Stimulated activated CD4-positive, alpha-beta T cell treated with anti-CD3 and anti-CD28 coated beads, Interleukin-1b, Interleukin-23, amount 100 ng/mL, for 4 hours (primary cell): ENCODE results near the gene CRY2.
A peak's percentile ranks its signal among the peaks of the same experiment; 100 is the strongest.

ENCODE experiments used
- DNase-seq, 2 donors: peaks; one replicate each; pipeline ENCODE4 v3.0.0-alpha.2; 2020; ENCODE audit warnings: low read depth in 2 of 2

The CRY2 gene

GRCh38 chr11:45877845-45878244 is 30.6 kb downstream of the CRY2 start:
- DNase-seq: no peak

- DNase-seq: no peak
These were observed 32.8 kb downstream of the CRY2 start for GRCh38 chr11:45879803-45880686.

GRCh38 chr11:45880772-45881570 is 33.7 kb downstream of the CRY2 start:
- no peak for DNase-seq

GRCh38 chr11:45881708-45882368 is 34.6 kb downstream of the CRY2 start:
- DNase-seq: no peak

- no peak for DNase-seq
These were observed 37.4 kb downstream of the CRY2 start for GRCh38 chr11:45884596-45885185.

GRCh38 chr11:45885274-45885920 is 38.1 kb downstream of the CRY2 start, which contains the start of gene MAPK8IP1:
MAPK8IP1 (plus strand) TSS chr11:45885651; CDS start chr11:45885821, 170 bp downstream.
- peak; percentile 31 to 51 for DNase-seq

- DNase-seq: no peak
These were observed 38.8 kb downstream of the CRY2 start for GRCh38 chr11:45885921-45886721.

GRCh38 chr11:45886816-45887520 is 39.7 kb downstream of the CRY2 start:
- DNase-seq: no peak

- no peak for DNase-seq
These were observed 40.3 kb downstream of the CRY2 start for GRCh38 chr11:45887587-45887986.

- no peak for DNase-seq
These were observed 42.3 kb downstream of the CRY2 start for GRCh38 chr11:45889555-45889954.

- no peak for DNase-seq
These were observed 42.7 kb downstream of the CRY2 start for GRCh38 chr11:45889966-45890365.

- DNase-seq: no peak
These were observed 43.7 kb downstream of the CRY2 start for GRCh38 chr11:45890886-45891550.

GRCh38 chr11:45892856-45893255 is 45.6 kb downstream of the CRY2 start:
- DNase-seq: no peak

GRCh38 chr11:45894555-45895247 is 47.4 kb downstream of the CRY2 start:
- DNase-seq: no peak

- DNase-seq: no peak
These were observed 48.4 kb downstream of the CRY2 start for GRCh38 chr11:45895553-45896259.

GRCh38 chr11:45896422-45896984 is 49.2 kb downstream of the CRY2 start:
- DNase-seq: no peak

GRCh38 chr11:45897556-45897955 is 50.3 kb downstream of the CRY2 start:
- no peak for DNase-seq

- DNase-seq: no peak
These were observed 51.8 kb downstream of the CRY2 start for GRCh38 chr11:45899086-45899447.
